SHP77 treated with DMSO at 0.1 percent for 48 hours (cell line): Measurements from ENCODE around the gene ADH7.
"Not testable (repeated sequence)": the region's sequence is repeated elsewhere in the genome, so short reads cannot be mapped to it uniquely, and the experiment has no call there.

Experiments
- DNase-seq: peaks from one replicate; lab custom pipeline; 2025; lab: John Stamatoyannopoulos, UW

Gene ADH7

DNA sequence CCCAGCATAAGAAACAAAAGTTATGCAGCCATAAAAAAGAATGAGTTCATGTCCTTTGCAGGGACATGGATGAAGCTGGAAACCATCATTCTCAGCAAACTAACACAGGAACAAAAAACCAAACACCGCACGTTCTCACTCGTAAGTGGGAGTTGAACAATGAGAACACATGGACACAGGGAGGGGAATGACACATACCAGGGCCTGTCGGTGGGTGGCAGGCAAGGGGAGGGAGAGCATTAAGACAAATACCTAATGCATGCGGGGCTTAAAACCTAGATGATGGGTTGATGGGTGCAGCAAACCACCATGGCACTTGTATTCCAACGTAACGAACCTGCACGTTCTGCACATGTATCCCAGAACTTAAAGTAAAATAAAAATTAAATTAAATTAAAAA lies 19.4 kb downstream of the ADH7 start:
- not testable (repeated sequence) for DNase-seq

DNA sequence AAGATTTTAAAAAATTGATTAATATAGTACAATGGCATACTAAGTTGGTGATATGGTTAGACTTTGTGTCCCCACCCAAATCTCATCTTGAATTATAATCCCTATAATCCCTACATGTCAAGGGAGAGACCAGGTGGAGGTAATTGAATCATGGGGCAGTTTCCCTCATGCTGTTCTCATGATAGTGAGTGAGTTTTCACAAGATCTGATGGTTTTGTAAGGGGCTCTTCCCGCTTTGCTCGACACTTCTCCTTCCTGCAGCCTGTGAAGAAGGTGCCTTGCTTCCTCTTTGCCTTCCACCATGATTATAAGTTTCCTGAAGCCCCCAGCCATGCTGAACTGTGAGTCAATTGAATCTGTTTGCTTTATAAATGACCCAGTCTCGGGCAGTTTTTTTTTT lies 20.2 kb downstream of the ADH7 start:
- DNase-seq = not testable (repeated sequence)

DNA sequence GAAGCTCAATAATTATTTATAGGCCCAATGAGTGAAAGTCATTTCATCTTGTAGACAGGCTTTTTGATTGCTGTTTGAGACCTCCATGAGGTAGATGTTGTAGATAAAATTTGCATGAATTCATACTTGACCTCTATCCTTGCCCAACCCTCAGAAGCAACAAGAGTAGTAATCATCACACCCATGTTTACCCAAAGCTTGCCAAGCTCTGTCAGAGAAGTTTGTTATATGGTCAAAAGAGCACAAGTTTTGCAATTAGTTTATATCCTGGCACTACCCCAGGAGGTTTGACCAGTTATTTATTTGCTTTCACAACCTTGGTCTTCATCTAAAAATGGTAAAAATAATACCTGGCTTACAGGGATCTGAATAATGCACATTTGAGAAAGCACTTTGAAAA lies 20.7 kb downstream of the ADH7 start:
- DNase-seq = no peak

DNA sequence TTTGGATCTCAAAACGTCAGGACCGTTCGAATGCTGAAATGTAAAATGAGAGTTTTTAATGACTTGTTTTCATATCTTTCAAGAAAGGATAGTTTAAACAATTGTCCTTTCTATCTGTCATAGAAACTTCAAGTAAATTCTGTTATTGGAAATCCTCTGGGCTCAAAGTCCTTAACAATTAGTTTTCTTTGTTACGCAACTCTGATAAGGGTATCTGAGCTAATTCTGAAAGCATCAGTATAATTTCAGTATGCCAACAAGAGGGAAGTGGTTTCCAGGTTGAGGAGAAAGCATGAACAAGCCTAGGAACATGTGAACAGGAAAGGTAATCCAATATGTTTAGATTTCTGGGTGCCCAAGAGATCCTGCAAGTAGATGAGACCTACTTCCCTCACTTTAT lies 22.0 kb downstream of the ADH7 start:
- no peak for DNase-seq

DNA sequence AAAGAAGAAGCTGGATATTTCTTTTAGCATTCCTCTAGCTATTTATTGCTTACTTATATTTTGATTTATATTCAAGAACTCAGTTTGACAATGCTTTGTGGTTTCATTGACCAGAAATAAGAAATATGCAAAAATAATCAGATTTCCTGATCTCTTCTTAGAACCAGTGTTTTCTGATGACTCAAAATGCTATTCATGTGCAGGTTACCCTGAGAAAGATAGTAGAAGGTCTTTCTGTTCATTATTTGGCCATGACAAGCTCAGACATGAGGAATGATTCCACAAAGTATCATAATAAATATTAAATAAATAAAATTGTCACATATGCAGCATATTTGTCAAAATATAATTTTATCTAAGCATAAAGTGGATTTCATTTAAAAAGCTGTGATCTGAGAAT lies 24.1 kb downstream of the ADH7 start:
- no peak for DNase-seq

DNA sequence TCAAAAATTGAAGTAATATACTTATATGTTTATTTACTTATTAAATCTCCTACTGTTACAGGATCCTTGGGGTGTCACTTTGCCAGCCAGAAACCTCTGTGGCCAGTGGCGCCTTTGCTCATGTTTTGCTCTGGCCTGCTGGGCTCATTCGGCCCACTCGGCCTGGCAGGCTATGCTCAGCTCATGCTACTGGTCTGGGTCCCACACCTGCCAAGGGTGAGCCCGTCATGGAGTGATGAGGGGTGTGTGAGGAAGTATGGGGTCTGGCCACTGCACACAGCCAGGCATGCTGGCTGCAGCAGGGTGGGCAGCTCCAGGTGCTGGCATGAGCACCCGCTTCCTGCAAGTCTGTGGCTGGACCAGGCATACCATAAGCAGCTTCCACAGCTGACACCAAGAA lies 25.1 kb downstream of the ADH7 start:
- no peak for DNase-seq

DNA sequence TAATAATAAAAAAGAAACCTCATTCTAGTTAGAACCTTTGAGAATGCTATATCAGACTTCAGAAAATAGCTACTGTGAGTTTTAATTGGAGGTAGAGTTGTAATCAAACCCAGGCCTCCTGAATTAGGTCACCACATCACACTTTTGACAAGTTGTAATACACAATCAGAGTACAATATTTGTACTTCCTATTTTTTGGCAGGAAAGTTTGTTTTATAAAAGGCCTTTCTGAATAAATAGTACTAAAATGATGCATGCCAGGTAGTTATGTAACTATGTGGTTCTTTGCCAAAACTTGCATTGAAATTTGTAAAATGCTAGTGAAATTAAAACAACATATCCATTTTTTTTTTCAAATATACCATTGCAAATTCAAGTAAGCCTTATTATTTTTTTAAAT lies 26.8 kb downstream of the ADH7 start:
- DNase-seq = no peak

DNA sequence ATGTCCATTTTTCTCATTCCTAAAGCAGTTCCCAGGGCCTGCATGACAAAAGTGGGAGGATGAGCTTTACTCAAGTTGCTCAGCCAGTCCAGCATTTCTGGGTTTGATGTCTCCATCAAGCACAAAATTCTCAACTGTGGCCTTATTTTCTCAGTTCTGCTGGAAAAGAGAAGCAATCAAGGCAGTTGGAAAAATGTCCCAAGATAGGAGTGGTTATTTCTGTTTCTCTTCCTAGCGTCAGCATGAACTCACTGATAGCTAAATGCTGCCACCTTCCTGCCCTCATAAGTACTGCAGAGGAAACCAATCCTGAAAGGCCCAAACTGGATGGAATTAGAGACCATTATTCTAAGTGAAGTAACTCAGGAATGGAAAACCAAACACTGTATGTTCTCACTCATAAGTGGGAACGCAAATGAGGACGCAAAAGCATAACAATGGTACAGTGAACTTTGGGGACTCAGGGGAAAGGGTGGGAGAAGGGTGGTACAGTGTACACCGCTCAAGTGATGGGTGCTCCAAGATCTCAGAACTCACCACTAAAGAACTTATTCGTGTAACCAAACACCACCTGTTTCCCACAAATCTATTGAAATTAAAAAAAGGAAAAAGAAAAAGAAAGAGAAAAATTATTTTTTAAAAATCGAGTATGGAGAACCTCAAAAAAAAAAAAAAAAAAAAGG lies 29.6 kb downstream of the ADH7 start:
- DNase-seq = no peak

DNA sequence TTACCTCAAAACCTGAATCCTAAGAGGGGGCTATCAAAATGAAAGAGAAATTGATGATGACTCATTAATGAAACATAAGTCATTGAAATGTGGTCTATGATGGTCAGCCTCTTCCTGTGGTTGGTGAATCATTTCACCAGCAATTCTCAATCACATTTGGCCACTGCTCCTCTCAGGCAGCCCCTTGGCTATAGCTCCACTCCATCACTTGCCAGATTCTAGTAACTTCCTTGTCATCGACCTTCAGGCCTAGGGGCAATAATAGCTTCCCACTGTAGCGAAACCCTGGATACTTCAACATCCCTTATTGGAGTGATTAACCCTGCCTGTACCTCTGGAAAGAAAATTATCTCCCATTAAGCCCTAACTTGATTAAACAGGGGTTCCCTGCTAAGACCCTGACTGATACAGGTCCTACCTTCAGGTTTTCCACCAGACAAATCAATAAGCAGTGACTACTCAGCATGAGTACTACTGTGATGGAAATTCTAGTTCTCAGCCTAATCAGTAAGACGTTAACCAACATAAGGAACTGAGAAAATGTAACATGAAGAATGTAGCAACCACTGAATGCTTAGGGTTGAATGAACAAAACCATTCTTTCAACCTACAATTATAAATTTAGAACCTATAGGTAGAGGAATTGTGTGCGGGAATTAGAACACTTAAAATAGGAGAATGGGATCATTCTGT lies 30.4 kb downstream of the ADH7 start:
- DNase-seq = no peak

DNA sequence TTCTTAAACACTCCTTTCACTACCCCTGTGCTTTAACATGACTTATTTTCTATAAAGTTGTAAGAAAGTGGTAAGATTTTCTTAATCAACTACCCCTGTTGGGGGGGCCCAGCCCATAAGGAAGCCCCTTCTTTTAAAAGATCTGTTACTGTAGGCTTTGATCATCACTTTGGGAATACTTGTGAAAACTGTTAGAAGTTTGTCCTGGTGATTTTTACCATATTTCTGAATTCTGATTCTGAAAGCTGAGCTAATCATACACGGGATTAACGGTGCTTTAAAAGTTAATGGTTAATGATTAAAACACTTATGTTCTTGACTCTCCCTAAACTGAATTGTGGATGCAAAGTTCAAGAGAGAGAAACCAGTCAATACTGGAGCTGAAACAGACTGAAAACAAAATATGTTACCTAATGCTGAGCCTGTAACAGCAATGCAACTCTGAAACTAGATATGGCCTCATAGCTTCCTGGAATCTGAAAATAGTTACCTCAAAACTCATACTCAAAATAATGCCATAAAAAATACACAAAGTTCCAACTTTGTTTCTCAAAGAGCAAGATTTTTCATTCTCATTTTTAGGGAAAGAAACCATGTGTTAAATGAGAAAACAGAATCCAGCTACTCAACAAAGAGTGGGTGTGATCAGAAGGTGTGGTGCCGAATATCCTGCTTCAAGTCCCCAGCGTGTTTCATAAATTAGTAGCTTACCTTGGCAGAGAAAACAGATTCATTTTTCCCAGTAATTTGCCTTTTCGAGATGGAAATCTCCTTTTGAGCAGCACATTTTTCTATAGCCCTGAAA lies 31.6 kb downstream of the ADH7 start:
- DNase-seq = no peak

DNA sequence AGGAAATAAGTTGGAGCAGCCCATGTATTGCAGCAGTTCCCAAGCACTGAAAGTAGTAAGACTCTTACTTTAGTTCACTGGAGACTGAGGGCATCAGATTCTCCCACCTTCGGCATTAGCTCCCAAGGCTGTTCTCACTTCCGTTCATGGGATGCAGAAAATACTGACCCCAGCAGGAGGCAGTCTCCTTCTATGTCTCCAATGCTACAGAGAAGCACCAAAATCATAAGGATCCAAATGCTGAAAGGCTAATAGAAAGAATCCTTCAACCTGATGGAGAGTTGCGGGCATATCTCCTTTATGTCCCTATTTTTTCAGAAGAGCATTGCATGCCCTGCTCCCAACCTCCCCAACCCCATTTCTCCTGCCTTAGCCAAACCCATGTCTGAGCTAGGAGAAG lies 32.4 kb downstream of the ADH7 start:
- DNase-seq = no peak

DNA sequence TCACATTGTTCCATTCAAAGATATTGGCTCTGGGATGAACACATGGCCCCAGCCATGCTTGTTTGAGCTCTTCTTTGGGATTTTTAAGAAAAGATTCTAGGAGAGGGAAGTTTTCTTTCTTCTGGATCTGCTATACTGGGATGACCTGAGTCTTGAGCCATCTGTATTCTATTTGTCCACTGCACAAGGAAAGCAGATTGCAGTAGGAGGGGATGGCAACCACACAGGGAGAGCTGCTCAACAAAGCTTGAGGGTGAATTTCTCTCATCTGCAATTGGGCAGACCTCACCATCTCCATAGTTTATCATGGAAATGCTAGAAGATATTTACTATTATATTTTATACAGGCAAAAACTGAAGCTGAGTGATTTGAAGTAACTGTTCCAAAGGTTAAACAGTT lies 34.3 kb downstream of the ADH7 start:
- DNase-seq = no peak

DNA sequence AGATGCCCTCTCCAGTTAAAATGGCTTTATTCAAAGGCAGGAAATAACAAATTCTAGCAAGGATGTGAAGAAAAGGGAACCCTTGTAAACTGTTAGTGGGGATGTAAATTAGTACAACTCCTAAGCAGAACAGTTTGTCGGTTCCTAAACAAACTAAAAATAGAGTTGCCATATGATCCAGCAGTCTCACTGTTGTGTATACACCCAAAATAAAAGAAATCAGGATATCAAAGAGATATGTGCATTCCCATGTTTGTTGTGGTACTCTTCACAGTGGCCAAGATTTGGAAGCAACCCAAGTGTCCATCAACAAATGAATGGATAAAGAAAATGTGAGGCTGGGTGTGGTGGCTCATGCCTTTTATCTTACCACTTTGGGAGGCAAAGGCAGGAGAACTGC lies 36.1 kb downstream of the ADH7 start:
- no peak for DNase-seq

DNA sequence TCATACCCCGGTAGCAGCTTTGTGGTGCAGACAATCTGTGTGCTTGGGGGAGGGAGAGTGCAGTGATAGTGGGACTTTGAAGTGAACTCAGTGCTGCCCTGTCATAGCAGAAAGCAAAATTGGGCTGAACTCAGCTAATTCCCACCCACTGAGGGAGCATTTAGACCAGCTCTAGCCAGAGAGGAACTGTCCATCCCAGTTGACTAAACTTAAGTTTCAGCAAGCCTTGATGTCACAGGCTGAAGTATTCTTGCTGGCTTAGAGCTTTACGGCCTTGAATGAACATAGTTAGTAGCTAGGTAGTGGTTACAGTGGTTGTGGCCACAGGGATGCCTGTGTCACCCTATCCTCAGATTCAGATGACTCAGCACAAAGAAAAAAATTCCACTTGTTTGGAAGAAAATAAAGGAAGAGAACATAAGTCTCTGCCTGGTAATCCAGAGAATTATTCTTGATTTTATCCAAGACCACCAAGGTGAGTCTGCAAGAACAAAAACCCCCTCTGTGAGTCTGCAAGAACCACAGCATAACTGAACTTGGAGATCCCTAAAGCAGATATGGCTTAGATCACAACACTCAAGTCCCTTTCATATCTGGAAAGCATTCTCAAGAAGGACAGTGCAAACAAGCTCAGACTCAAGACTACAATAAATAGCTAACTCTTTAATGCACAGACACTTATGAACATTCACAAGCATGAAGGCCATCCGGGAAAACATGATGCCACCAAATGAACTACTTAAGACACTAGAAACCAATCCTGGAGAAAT lies 39.4 kb downstream of the ADH7 start:
- no peak for DNase-seq

DNA sequence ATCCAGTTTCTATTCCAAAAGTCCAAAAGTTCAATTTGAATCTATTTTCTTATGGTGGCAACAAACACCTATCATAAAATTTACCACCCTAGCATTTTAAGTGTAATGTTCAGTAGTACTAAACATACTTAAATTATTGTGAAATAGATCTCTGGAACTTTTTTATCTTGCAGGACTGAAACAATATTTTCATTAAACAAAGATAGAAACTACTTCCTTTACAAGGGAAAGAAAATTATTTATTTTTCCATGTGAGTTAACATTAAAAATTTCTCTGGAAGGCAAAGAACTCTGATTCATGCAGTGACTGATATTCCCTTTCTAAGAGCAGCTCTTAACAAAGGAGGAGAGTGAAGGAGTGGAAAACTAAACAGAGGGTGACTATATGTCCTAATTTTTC lies 40.2 kb downstream of the ADH7 start:
- no peak for DNase-seq

DNA sequence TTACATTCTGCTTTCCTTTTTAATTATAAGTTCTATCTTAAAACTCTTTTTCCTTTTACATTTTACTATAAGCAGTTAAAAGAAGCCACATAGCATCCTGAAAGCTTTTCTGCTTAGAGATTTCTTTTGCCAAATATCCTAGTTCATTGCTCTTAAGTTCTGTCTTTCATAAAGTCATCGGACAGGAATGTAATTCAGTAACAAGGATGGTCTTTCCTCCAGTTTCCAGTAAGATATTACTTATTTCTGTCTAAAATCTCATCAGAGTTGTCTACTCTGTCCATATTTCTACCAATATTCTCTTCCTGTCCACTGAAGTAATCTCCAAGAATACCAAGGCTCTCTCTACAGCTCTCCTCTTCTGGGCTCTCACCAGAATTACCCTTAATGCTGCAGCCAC lies 45.1 kb downstream of the ADH7 start:
- DNase-seq = no peak

DNA sequence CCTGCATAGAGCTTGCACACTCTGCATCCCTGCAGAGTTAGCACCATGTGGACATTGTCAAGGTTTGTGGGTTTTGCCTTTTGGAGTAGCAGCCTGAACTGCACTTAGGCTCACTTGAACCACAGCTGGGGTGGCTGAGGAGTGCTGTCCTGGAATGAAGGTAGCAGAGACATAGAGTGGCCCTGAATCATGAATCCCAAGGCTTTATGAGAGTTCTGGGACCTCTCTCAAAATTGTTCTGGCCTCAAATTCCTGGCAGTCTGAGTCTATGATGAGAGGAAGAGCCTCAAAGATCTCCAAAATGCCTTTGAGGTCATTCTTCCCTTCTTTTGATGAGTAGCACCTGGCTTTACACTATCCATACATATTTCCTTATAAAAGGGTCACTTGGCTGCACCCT lies 45.5 kb downstream of the ADH7 start:
- DNase-seq = no peak

DNA sequence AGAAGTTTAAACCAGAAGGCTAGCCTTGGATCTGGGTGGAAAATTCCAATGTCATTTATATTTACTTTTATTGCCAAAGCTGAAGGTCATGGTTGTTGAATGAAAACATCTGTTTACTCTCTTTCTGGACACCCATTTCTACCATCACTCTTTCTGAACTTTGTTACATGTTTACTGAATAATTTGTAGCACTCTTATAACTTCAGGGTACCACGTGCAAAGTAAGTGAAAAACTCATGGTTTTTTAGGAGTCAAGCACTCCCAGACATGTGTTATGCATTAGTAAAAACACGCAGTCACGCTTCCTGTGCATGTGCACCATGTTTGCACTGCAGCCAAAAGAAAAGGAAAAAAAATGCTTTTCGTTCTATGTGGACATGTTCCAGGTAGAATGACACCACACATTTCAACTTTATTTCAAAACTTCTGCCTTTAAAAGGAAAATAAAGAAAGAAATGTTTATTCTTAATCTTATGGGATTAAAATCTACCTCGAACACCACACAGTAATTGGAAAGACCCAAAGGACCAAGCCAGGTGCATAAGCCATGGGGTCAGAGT lies 51.2 kb downstream of the ADH7 start:
- DNase-seq = no peak

DNA sequence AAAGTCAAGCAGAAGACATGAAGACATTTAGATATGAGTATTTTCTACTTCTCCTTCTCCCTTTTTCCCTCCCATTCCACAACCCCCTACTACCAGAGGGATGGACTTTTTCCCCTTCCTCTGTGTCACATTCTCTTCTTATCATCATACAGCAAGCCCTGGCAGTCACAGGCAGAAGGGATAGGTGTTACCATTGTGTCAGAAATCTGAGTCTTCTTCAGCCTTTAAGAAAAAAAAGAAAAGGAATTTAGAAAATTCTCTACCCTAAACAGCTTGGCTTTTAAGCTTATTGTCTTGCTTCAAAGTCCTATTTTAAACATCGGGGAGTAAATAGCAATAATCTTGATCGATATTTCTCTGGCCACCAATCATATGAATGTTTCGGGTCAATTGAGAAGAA lies 51.7 kb downstream of the ADH7 start:
- DNase-seq = no peak

DNA sequence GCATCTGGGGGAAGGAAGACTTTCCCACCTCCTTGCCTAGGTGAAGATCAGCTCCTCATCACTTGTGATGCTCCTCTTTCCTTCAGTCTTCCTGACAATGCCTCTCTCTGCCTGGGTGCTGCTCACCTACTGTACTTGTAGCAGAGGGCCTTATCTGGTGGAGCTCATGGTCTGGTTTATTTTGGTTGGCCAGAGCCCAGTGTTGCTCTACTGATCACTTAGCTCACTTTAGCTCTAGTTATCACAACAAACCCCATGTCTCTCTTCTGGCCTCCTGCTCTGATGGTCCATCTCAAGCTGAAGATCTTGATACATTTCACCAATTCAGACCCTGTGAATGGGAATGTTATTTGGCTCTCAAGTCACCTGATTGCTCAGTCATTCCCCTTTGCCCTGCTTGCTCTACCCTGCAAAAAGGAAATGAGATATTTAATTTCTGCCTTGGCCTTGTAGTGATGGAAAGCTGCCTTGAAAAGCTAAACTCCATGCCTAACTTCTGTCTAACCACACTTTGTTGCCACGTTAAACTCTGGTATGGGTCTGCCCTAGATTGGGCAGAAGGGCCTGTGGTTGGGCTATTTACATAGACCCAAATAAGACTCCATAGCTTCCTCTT lies 52.3 kb downstream of the ADH7 start:
- no peak for DNase-seq

DNA sequence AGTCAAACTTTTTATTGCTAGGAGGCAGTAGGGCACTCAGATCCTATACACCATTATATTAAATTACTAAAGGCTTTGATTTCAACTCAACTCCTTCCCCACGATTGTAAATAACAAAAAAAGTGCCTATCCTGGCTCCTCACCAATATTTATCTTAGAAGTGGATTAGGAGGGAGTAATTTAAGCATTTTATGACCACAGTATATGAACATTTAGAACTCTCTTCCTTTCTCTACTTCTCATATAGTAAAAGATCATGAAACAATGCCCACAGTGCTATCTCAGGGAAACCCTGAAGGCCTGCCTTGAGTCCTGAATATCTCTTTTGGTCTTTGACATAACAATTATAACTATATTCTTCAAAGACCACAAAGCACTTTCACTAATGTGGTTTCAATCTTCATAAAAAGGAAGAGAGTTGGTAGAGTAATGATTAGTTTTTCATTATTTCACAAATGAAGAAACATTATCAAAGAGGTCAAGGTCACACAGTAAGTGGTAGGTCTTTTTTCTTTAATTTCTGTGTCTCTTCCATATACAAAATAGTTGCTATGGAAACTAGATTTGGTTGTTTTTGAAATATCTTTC lies 53.5 kb downstream of the ADH7 start:
- DNase-seq = no peak
